WERI-Rb-1 (cell line): ENCODE measurements around the gene PARP3.

ENCODE experiments used
- DNase-seq: peaks from one replicate; pipeline ENCODE4 v3.0.0-alpha.2; 2020
- H3K27ac ChIP-seq: fragments of 250-450 bp; sonication (Bioruptor Pico); 2 replicates; pipeline ENCODE4 v1.5.1; 2020; ENCODE audit warnings: mild to moderate bottlenecking, moderate library complexity
- H3K27me3 ChIP-seq: fragments of 250-450 bp; sonication (Bioruptor Pico); 2 replicates; pipeline ENCODE4 v1.5.1; 2021; ENCODE audit warnings: mild to moderate bottlenecking, low read depth, moderate library complexity; ENCODE audit not compliant: insufficient read depth, severe bottlenecking
- H3K36me3 ChIP-seq: fragments of 250-450 bp; sonication (Bioruptor Pico); 2 replicates; pipeline ENCODE4 v1.5.1; 2020; ENCODE audit warnings: mild to moderate bottlenecking, moderate library complexity
- H3K4me3 ChIP-seq: 2 replicates; pipeline ENCODE4 v1.5.1; 2011; ENCODE audit warnings: low read depth, mild to moderate bottlenecking, control low read depth, low read length
- H3K9me3 ChIP-seq: fragments of 250-450 bp; sonication (Bioruptor Pico); 2 replicates; pipeline ENCODE4 v1.5.1; 2021; ENCODE audit warnings: mild to moderate bottlenecking, moderate library complexity; ENCODE audit not compliant: severe bottlenecking
- TF ChIP-seq, protein P1 (sequence below): IDR thresholded peaks from 2 replicates; pipeline ENCODE4 v1.5.1; 2011; ENCODE audit warnings: low read depth, mild to moderate bottlenecking, control low read depth, inconsistent platforms, low read length

Gene PARP3

GRCh38 chr3:51954105-51954504, 11.9 kb downstream of the PARP3 start:
- H3K27me3 ChIP-seq: no peaks in the 10 kb centered on the region
- no peak overlapping the region for H3K4me3 ChIP-seq
- peaks cover 42% of the 10 kb centered on the region for H3K36me3 ChIP-seq
- DNase-seq: no peak
- TF ChIP-seq, protein P1, sequence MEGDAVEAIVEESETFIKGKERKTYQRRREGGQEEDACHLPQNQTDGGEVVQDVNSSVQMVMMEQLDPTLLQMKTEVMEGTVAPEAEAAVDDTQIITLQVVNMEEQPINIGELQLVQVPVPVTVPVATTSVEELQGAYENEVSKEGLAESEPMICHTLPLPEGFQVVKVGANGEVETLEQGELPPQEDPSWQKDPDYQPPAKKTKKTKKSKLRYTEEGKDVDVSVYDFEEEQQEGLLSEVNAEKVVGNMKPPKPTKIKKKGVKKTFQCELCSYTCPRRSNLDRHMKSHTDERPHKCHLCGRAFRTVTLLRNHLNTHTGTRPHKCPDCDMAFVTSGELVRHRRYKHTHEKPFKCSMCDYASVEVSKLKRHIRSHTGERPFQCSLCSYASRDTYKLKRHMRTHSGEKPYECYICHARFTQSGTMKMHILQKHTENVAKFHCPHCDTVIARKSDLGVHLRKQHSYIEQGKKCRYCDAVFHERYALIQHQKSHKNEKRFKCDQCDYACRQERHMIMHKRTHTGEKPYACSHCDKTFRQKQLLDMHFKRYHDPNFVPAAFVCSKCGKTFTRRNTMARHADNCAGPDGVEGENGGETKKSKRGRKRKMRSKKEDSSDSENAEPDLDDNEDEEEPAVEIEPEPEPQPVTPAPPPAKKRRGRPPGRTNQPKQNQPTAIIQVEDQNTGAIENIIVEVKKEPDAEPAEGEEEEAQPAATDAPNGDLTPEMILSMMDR: no peak
- H3K9me3 ChIP-seq: no peaks in the 10 kb centered on the region
- H3K27ac ChIP-seq: peak overlapping the region; percentile 64

DNA sequence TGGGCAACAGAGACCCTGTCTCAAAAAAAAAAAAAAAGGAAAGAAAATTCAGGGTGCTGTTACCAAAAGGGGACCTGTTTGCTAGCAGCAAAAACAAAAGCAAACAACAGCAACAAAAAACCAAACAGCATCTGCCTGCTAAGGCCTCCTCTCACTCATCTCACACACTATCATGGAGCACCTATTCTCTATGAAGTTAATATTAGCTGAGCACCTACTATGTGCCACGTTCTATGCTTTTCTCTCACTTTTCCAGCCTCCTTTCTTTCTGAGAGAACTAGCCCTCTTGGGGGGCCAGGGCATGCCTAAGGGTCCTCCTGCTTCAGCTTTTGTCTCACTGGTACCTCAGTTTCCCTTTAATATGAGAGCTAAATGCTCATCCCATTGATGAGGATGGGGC, 12.6 kb downstream of the PARP3 start:
- Histone ChIP-seq H3K9me3 (no peaks in the 10 kb centered on the region), H3K36me3 (peaks cover 48% of the 10 kb centered on the region), H3K4me3 (no peak overlapping the region), H3K27me3 (no peaks in the 10 kb centered on the region), H3K27ac (peak overlapping the region; percentile 64)
- no peak for DNase-seq
- TF ChIP-seq, protein P1: no peak

- TF ChIP-seq, protein P1: no peak
These were observed 13.2 kb downstream of the PARP3 start, which contains the start of gene GPR62 for GRCh38 chr3:51955175-51955892. Gene GPR62, plus strand, starts transcription at chr3:51955381. Its CDS starts 272 bp downstream, at chr3:51955653.

GRCh38 chr3:51955893-51956770, 14.0 kb downstream of the PARP3 start:
- Histone ChIP-seq H3K27ac (no peak overlapping the region), H3K36me3 (peaks cover 62% of the 10 kb centered on the region), H3K9me3 (no peaks in the 10 kb centered on the region), H3K4me3 (no peak overlapping the region), H3K27me3 (no peaks in the 10 kb centered on the region)
- DNase-seq: no peak
- TF ChIP-seq, protein P1: peak; percentile 18; the same call in 1 of the 2 replicates

More at GRCh38 chr3:51955175-51955892, 13.2 kb downstream of the PARP3 start, which contains the start of gene GPR62:
- Histone ChIP-seq H3K4me3 (no peak within 1 kb of the TSS), H3K36me3 (peaks cover 54% of the 10 kb centered on the region), H3K27ac (peak within 1 kb of the TSS; percentile 64), H3K9me3 (no peaks in the 10 kb centered on the region), H3K27me3 (no peaks in the 10 kb centered on the region)
- no peak for DNase-seq

- Histone ChIP-seq H3K9me3 (no peaks in the 10 kb centered on the region), H3K27me3 (no peaks in the 10 kb centered on the region)
- TF ChIP-seq, protein P1: 0 out of 2 replicates have a peak, but pooled peaks have one; percentile 19
These were observed 15.5 kb downstream of the PARP3 start for GRCh38 chr3:51957520-51958205.

More at GRCh38 chr3:51957520-51958205, 15.5 kb downstream of the PARP3 start:
- no peak for DNase-seq
- Histone ChIP-seq H3K27ac (no peak overlapping the region; the same call in 1 of the 2 replicates), H3K4me3 (no peak overlapping the region), H3K36me3 (peaks cover 75% of the 10 kb centered on the region)
